Activated naive CD4-positive, alpha-beta T cell treated with anti-CD3 and anti-CD28 coated beads for 36 hours (primary cell): Measurements from ENCODE around the gene PSMC5. TPM values are rescaled to one million over a fixed set of nuclear protein-coding genes. Genes with fewer than 3 reads are reported as not detected.
"Not testable (repeated sequence)": the region's sequence is repeated elsewhere in the genome, so short reads cannot be mapped to it uniquely, and the experiment has no call there.

Source experiments
- CTCF ChIA-PET: fragments of 350-600 bp; sonication (Branson Sonifier 250); formaldehyde crosslinking; loops from one replicate; lab custom pipeline; 2021; ENCODE audit warnings: antibody characterized with exemption; lab: Charles Lee
- DNase-seq: peaks from one replicate; pipeline ENCODE4 v3.0.0-alpha.2; 2020
- H3K27ac Mint-ChIP-seq: one replicate; pipeline ENCODE4 v1.8.0; 2021; ENCODE audit warnings: mild to moderate bottlenecking, mixed read lengths
- H3K27me3 Mint-ChIP-seq: one replicate; pipeline ENCODE4 v1.8.0; 2021; ENCODE audit warnings: low read depth, mixed read lengths
- H3K36me3 Mint-ChIP-seq: one replicate; pipeline ENCODE4 v1.8.0; 2021; ENCODE audit warnings: low read depth, mixed read lengths
- H3K4me1 Mint-ChIP-seq: one replicate; pipeline ENCODE4 v1.8.0; 2021; ENCODE audit warnings: low read depth, mixed read lengths
- H3K4me3 Mint-ChIP-seq: one replicate; pipeline ENCODE4 v1.8.0; 2021; ENCODE audit warnings: mild to moderate bottlenecking, moderate library complexity, mixed read lengths
- H3K9me3 Mint-ChIP-seq: one replicate; pipeline ENCODE4 v1.8.0; 2021; ENCODE audit warnings: mixed read lengths
- intact Hi-C: fragments of 100-400 bp; cut with micrococcal nuclease; formaldehyde crosslinking; loops from one replicate; pipeline ENCODE4 v1.15.1; 2023
- total RNA-seq, 2 experiments: library from RNA; stranded (reverse); gene quantifications; one replicate each; pipeline ENCODE4 v1.2.3, GENCODE V29; 2021

PSMC5 gene
- total RNA-seq, 2 experiments from 2014 or later: 144 to 154 TPM

- peak; percentile 100 for DNase-seq
- CTCF ChIA-PET: interaction anchor here (1.5 to 1.6 kb wide), 3 partner anchors 8 to 17 kb away, joined by 4 to 14 read pairs (median 4); partner anchors contain the start of genes FTSJ3 and PSMC5
- H3K27me3 Mint-ChIP-seq: no peaks in the 10 kb centered on the region
- no peaks in the 10 kb centered on the region for H3K9me3 Mint-ChIP-seq
- peaks cover 40% of the 10 kb centered on the region for H3K4me1 Mint-ChIP-seq
- H3K4me3 Mint-ChIP-seq: peak within 1 kb of the TSS; percentile 94
- H3K36me3 Mint-ChIP-seq: peaks cover 3% of the 10 kb centered on the region
- intact Hi-C loops: loop anchor here (1.0 to 2.0 kb wide), 8 partner anchors 15 to 302 kb away; partner anchors contain the start of genes CCDC47, DCAF7, ERN1 and FTSJ3
- H3K27ac Mint-ChIP-seq: peak within 1 kb of the TSS; percentile 94
Measured at GRCh38 chr17:63842540-63843386, 15.5 kb downstream of the PSMC5 start, which contains the start of gene SMARCD2. Gene SMARCD2, minus strand, starts transcription at chr17:63842685. Its CDS starts 11 bp downstream, at chr17:63842674.

- CTCF ChIA-PET: interaction anchor here (0.6 to 1.6 kb wide), 5 partner anchors 8 to 501 kb away, joined by 3 to 14 read pairs (median 4); partner anchors contain the start of genes FTSJ3 and PSMC5
Measured at GRCh38 chr17:63843387-63843888, 16.2 kb downstream of the PSMC5 start.

GRCh38 chr17:63843910-63844677 is 16.9 kb downstream of the PSMC5 start:
- Mint-ChIP-seq H3K9me3 (peaks cover 2% of the 10 kb centered on the region), H3K27ac (peak overlapping the region; percentile 94), H3K36me3 (peaks cover 5% of the 10 kb centered on the region), H3K4me1 (peaks cover 43% of the 10 kb centered on the region), H3K4me3 (peak overlapping the region; percentile 91), H3K27me3 (no peaks in the 10 kb centered on the region)
- DNase-seq: no peak
- intact Hi-C loops: loop anchor here (1.0 to 2.0 kb wide), 8 partner anchors 17 to 301 kb away; partner anchors contain the start of genes CCDC47, DCAF7, ERN1 and FTSJ3
- CTCF ChIA-PET: interaction anchor here (0.5 to 4.9 kb wide), 10 partner anchors 9 to 500 kb away, joined by 3 to 38 read pairs (median 4); partner anchors contain the start of genes CCDC47, DDX42, FTSJ3 and PSMC5

More at GRCh38 chr17:63843387-63843888, 16.2 kb downstream of the PSMC5 start:
- Mint-ChIP-seq H3K4me3 (peak overlapping the region; percentile 91), H3K4me1 (peaks cover 42% of the 10 kb centered on the region), H3K27ac (peak overlapping the region; percentile 94)
- H3K36me3 Mint-ChIP-seq, H3K27me3 Mint-ChIP-seq, H3K9me3 Mint-ChIP-seq: not testable (repeated sequence)
- intact Hi-C loops: loop anchor here (1.0 to 2.0 kb wide), 8 partner anchors 16 to 301 kb away; partner anchors contain the start of genes CCDC47, DCAF7, ERN1 and FTSJ3
- DNase-seq: peak; percentile 53

- Mint-ChIP-seq H3K27me3 (no peaks in the 10 kb centered on the region), H3K9me3 (peaks cover 2% of the 10 kb centered on the region), H3K4me3 (no peak overlapping the region), H3K27ac (no peak overlapping the region), H3K36me3 (peaks cover 2% of the 10 kb centered on the region), H3K4me1 (peaks cover 37% of the 10 kb centered on the region)
- intact Hi-C loops: no loop called here
- DNase-seq: no peak
- CTCF ChIA-PET: interaction anchor here (1.6 to 4.9 kb wide), 2 partner anchors 14 to 20 kb away, joined by 7 to 38 read pairs; no protein-coding TSS in a partner anchor
Measured at GRCh38 chr17:63845509-63845908, 18.3 kb downstream of the PSMC5 start.

GRCh38 chr17:63847525-63848249 is 20.5 kb downstream of the PSMC5 start:
- Mint-ChIP-seq H3K4me3 (peak overlapping the region; percentile 75), H3K9me3 (peaks cover 2% of the 10 kb centered on the region), H3K27me3 (no peaks in the 10 kb centered on the region), H3K27ac (no peak overlapping the region), H3K36me3 (peaks cover 1% of the 10 kb centered on the region), H3K4me1 (peaks cover 28% of the 10 kb centered on the region)
- DNase-seq: no peak
- CTCF ChIA-PET: interaction anchor here (1.5 to 4.9 kb wide), 4 partner anchors 10 to 169 kb away, joined by 3 to 38 read pairs (median 8); no protein-coding TSS in a partner anchor
- intact Hi-C loops: no loop called here

GRCh38 chr17:63848834-63849689 is 21.8 kb downstream of the PSMC5 start:
- CTCF ChIA-PET: interaction anchor here (0.6 to 4.9 kb wide), 17 partner anchors 10 to 180 kb away, joined by 3 to 38 read pairs (median 3); partner anchors contain the start of gene DDX42
- peaks cover 2% of the 10 kb centered on the region for H3K9me3 Mint-ChIP-seq
- intact Hi-C loops: no loop called here

GRCh38 chr17:63850401-63850800 is 23.2 kb downstream of the PSMC5 start:
- Mint-ChIP-seq H3K27me3 (no peaks in the 10 kb centered on the region), H3K9me3 (peaks cover 2% of the 10 kb centered on the region), H3K4me3 (no peak overlapping the region), H3K27ac (no peak overlapping the region), H3K4me1 (peaks cover 21% of the 10 kb centered on the region), H3K36me3 (peaks cover 1% of the 10 kb centered on the region)
- CTCF ChIA-PET: interaction anchor here (1.2 kb wide), 1 partner anchor 16 kb away, joined by 3 read pairs; no protein-coding TSS in a partner anchor
- intact Hi-C loops: no loop called here
- no peak for DNase-seq

More at GRCh38 chr17:63848834-63849689, 21.8 kb downstream of the PSMC5 start:
- Mint-ChIP-seq H3K27me3 (no peaks in the 10 kb centered on the region), H3K36me3 (peaks cover 1% of the 10 kb centered on the region), H3K4me3 (peak overlapping the region; percentile 75), H3K4me1 (peaks cover 24% of the 10 kb centered on the region), H3K27ac (peak overlapping the region; percentile 82)
- DNase-seq: peak; percentile 98

GRCh38 chr17:63853260-63853659 is 26.0 kb downstream of the PSMC5 start:
- DNase-seq: no peak
- CTCF ChIA-PET: no interaction called here
- Mint-ChIP-seq H3K27ac (no peak overlapping the region), H3K27me3 (no peaks in the 10 kb centered on the region), H3K36me3 (no peaks in the 10 kb centered on the region), H3K4me1 (peaks cover 10% of the 10 kb centered on the region), H3K4me3 (no peak overlapping the region), H3K9me3 (no peaks in the 10 kb centered on the region)
- intact Hi-C loops: no loop called here

- Mint-ChIP-seq H3K27ac (no peak overlapping the region), H3K4me1 (no peaks in the 10 kb centered on the region), H3K4me3 (no peak overlapping the region), H3K36me3 (no peaks in the 10 kb centered on the region), H3K27me3 (no peaks in the 10 kb centered on the region), H3K9me3 (no peaks in the 10 kb centered on the region)
- CTCF ChIA-PET: interaction anchor here (1.0 kb wide), 1 partner anchor 28 kb away, joined by 5 read pairs; no protein-coding TSS in a partner anchor
- intact Hi-C loops: no loop called here
- no peak for DNase-seq
Measured at GRCh38 chr17:63854709-63855108, 27.5 kb downstream of the PSMC5 start.

GRCh38 chr17:63855185-63855584 is 28.0 kb downstream of the PSMC5 start:
- CTCF ChIA-PET: interaction anchor here (1.0 to 1.6 kb wide), 2 partner anchors 10 to 28 kb away, joined by 3 to 5 read pairs; no protein-coding TSS in a partner anchor
- Mint-ChIP-seq H3K4me3 (no peak overlapping the region), H3K9me3 (no peaks in the 10 kb centered on the region), H3K27me3 (no peaks in the 10 kb centered on the region), H3K36me3 (no peaks in the 10 kb centered on the region), H3K27ac (no peak overlapping the region), H3K4me1 (no peaks in the 10 kb centered on the region)
- DNase-seq: no peak
- intact Hi-C loops: no loop called here
